SW480 (cell line): ENCODE results near the gene POU6F2.

Experiments
- DNase-seq: peaks from one replicate; pipeline ENCODE4 v3.0.0-alpha.2; 2016; ENCODE audit warnings: low spot score

Gene POU6F2

DNA sequence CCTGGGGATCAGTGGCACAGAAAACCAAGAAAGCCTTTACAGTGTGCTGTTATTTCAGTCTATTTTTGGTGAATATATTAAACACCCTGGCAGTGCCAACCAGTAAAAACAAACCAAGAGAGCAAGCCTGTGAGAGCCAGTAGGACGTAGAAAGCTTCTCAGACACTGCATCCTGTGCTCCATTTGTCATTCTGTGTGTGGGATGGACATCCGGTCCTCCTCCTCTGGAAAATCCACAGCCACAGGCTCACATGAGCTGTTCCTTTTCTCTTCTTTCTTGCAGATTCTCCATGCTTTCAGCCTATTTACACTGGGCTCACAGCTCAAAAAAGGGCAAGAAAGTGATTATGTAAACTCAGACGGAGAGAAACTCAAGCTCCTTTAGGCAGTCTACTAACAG, 468.8 kb downstream of the POU6F2 start:
- DNase-seq: no peak

- DNase-seq: peak; percentile 93
These were observed 474.2 kb downstream of the POU6F2 start for GRCh38 chr7:39451901-39452300.

- peak; percentile 60 for DNase-seq
These were observed 476.1 kb downstream of the POU6F2 start for GRCh38 chr7:39453743-39454355.

- no peak for DNase-seq
These were observed 480.5 kb downstream of the POU6F2 start for GRCh38 chr7:39458061-39458745.

DNA sequence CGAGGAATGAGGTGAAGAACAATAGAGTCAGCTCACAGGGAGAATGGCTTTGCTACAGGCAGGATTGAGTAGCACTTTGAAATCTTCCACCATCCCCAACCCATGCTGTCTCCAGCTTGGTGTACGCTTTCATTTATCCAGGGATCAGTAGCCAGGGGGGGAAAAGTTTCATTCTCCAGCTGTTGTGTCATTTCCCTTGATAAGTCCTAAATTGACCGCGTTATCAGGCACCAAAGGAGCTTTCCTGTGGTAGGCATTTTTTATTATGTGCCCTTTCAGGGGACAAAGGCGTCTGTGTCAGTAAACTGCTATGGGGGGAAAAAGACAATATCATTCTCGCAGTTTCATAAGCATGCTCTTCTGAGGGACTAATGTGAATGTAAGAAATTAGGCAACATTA, 481.9 kb downstream of the POU6F2 start:
- DNase-seq: no peak

DNA sequence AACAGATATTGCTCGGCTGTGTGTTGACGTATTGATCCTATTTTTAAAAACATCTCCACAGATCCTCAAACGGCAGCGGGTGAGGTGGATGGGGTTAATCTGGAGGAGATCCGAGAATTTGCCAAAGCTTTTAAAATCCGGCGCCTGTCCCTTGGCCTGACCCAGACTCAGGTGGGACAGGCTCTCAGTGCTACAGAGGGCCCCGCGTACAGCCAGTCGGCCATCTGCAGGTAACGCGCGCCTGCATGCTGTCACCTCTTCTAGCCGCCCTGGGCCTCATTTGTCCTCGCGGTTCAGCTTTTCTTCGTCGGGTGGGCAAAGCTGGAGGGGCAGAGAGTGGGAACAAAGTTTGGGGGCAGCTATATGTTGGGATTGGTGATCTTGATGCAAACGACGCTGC, 482.8 kb downstream of the POU6F2 start:
- DNase-seq: no peak

DNA sequence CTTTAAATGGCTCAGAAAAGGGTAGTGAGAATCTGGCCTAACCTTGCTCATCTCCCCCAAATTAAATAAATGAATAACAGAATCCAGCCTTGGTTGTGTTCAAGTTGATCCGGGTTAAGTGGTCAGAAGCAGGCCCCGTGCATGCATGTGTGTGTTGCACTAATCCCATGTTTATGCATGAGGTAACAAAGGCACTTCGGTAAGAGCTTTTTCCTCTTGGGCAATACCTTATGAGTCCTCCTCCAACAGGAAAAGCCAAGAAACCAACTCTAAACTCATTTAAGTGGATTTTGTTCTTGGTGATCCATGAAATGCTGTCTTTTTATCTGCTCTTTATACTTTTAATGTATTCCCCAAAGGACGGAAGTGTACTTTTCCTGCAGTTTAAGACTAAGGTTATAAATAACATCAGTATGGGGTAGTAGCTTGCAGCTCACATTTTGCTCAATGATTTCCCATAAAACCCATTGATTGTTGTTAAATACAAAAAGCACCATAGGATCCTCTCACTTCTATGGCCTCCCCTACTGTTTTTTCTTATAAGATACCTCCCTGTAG, 483.6 kb downstream of the POU6F2 start:
- DNase-seq: no peak

DNA sequence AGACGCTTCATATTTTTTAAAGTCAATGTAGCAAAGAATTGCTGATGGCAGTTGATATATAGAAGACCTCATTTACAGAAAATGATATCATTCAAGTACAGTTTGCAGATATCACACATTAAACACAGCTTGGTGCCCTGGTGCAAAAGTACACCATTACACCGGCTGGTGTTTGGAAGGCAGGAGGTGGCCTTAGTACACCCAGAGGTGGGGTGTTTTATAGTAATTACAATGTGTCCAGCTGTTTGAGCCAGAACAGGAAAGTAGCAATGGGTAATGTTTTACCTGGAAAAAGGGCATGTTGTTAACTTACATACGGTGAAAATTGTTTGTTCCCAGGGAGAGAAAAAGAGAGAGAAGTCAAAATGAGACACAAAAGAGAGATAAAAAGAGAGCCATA, 485.5 kb downstream of the POU6F2 start:
- DNase-seq: no peak

DNA sequence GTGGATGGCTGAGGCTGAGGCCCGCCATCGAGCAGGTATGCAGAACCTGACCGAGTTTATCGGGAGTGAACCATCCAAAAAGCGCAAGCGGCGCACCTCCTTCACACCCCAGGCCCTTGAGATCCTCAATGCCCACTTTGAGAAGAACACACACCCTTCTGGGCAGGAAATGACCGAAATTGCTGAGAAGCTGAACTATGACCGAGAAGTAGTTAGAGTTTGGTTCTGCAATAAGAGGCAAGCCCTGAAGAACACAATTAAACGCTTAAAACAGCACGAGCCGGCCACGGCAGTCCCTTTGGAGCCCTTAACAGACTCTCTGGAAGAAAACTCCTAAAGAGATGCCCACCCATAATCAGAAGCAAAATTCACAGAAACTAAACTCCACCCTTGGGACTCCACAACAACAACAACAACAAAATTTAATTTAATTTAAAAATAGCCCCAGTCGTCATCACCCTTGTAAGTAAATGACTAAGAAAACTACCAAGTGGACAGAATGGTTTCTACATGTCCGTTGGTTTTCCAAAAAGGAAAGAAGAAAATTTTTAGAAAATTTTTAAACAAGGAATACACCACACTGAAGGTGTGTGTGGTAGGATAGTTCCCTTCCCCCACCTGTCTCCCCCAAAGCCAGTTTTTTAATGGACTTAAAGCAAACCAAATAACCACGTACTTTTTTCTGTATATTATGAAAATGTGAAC, 486.8 kb downstream of the POU6F2 start:
- DNase-seq: no peak

DNA sequence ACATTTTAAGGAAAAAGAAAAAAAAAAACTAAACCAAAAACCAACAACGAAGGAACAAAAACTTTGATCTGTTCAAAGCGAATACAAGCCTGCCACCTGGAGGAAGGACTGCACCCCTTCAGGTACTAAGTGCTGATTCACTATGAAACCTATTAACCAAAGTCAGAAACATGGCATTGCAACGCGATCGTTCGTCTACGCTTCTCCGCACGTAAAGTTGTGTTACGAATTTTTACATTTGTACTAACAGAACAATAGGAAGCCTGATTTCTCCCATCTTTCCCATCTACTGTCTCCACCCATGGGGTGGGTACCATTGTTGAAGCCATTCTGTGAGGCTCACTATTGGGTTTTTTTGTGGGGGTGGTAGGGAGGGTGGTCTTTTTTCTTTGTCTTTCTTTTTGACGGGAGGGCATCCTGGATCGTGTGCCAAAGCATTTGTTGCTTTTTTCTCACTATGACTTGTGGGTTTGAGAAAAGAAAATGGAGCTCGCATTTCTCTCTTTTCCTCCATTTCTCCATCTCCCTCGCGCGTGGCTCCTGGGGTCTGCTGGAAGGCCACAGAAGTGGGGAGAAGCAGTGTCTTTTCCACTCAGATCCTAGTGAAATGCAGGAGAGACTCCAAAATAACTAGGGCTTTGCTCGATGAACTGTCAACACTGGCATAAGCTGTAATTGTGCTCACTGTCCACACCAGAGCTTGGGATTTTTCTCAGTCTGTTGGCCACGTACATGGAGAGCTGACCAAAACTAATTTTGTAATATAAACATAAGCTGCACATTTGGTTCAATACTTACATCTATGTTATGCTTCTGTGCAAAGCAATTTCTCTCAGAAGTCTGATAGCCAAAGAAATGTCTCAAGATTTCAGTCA, 487.6 kb downstream of the POU6F2 start:
- DNase-seq: peak; percentile 75

GRCh38 chr7:39468261-39468660, 490.6 kb downstream of the POU6F2 start:
- DNase-seq: no peak

DNA sequence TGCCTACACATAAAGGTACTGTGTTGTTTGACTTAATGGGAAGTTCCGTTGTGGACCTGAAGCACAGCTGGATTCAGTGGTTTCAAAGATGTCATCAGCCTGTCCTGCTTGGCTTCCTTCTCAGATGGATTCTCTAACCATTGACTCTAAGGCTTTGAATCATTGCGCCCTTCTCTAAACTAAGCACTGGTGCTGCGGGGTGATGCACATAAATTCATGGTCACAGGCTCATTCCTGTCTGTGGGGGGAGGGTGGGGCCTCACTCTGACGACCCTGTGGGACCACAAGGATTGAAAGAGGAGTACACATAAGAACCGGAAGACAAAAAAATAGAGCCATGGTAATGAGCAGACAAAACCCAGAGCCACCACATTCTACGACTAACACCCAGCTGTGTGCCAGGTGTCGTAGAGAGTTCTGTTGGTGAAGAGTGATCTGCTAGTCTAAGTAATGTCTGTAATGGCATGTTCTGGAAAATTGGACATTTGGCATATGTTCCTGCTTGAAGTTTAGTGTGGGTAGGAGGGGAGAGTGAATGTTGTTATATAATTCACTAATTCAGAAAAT, 491.2 kb downstream of the POU6F2 start:
- no peak for DNase-seq

DNA sequence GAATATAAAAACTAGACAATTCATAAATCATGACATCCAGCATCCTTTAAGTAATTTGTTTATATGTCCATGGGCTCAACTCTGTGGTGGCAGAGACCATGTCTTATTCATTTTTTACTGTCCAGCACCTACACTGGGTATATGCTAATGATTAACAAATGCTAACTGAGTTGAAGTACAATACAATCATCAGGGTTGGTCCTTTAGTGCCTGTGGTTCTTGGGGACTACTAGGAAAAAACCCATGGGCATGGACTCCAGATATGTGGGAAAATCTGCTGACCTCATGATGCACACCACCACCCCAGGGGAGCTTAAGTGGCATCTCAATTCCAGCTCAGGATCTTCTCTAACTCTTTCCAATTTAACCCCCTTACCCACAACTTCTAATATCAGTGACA, 503.2 kb downstream of the POU6F2 start:
- DNase-seq: no peak

- no peak for DNase-seq
These were observed 511.0 kb downstream of the POU6F2 start for GRCh38 chr7:39488467-39489393.

GRCh38 chr7:39490296-39490695, 512.6 kb downstream of the POU6F2 start:
- no peak for DNase-seq

DNA sequence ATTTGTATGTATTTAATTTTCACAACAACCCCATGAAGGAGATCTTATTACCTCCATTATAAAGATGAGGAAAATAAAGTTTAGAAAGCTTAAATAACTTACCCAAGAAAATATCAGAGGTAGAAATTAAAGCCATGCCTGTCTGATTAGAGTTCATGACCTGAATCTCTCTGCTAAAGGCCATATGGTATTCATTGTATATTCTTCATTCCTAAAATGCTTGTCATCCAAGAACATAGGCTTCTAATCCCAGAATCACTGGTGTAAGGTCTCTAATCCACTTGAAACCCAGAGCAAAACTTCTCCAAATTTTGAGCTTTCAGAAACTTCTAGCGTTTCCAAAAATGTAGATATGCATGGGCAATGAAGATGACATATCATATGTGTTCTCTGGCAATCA, 516.2 kb downstream of the POU6F2 start:
- DNase-seq: no peak

DNA sequence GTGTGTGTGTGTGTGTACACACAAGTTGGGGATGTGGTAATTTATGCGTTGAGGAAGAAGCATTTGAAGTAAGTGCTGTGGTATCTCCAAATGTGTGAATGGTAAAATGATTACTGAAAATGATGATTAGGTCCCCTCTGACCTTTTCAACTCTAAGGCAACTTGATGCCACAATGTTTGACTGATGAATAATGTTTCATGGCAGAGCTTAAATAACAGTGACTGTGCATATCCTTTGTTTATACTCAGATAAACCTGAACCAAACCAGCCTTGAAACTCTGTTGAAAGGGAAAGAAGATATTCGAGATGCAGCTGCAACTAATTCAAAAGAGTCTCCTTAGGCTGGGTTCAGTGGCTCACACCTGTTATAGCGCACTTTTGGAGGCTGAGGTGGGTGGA, 523.6 kb downstream of the POU6F2 start:
- DNase-seq: no peak

GRCh38 chr7:39504963-39505362, 527.3 kb downstream of the POU6F2 start:
- DNase-seq: peak; percentile 16

DNA sequence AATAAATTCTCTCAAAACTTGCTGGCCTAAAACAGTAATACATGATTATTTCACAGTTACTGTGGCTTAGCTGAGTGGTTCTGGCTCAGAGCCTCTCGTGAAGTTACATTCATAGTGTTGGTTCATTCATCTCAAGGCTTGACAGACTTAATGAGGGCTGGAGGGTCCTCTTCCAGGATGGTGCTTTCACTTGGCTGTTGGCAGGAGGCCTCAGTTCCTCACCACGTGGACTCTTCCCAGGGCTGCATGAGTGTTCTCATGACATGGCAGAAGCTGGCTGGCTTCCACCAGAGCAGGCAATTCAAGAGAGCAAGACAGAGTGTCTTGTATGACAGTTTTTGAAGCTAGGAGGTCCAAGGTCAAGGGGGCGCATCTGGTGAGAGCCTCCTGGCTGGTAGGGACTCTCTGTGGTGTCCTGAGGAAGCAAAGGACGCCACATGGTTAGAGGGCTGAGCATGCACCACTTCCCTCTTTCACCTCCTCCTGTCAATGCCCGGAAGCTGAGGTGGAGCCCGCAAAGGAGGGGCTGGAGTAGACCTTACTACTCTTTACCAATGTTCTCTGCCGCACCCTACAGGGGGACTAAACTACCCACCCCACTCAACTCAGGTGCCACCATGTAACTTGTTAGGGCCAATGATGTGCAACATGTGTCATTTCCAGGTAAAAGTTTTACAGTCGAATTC, 530.3 kb downstream of the POU6F2 start:
- DNase-seq: no peak

DNA sequence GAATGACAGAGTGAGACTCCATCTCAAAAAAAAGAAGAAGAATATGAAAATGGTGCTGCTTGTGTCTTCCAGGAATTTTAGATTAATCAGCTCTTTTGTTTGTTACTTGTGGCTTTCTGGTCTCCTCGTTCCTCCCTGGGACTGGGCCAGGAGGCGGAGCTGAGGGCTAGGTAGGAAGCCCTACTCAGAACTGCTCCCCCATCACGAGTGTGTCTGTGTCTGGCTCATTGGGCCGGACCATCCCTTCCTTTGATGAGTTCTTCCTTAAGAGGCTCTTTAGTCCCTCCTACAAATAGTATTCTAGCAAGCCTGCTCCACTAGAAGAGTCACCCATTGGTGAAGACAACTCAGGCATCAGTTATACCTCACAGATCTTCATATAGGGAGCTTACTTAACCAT, 531.7 kb downstream of the POU6F2 start:
- no peak for DNase-seq
